H1 (cell line): ENCODE data around the gene LYRM7.

Experiments used
- CTCF ChIP-seq, 3 experiments: IDR thresholded peaks; 1 replicate in 2 of 3; 2 replicates in 1 of 3; pipeline versions ENCODE4 v1.5.1 to v1.6.1; 2011; ENCODE audit warnings: low read length in 3 of 3, mild to moderate bottlenecking in 3 of 3, inconsistent platforms in 2 of 3, low read depth in 1 of 3, moderate library complexity in 1 of 3; ENCODE audit not compliant: insufficient read depth in 1 of 3; ENCODE audit errors: control extremely low read depth in 1 of 3
- EP300 ChIP-seq, 2 experiments: IDR thresholded peaks; 1 replicate in 1 of 2; 2 replicates in 1 of 2; pipeline ENCODE4 v1.6.1; 2011 to 2012; ENCODE audit warnings: low read depth in 2 of 2, low read length in 2 of 2, mild to moderate bottlenecking in 2 of 2, borderline replicate concordance in 1 of 2, inconsistent platforms in 1 of 2, moderate library complexity in 1 of 2
- EZH2 ChIP-seq: fragments of 200-600 bp; sonication (generic); IDR thresholded peaks from 2 replicates; pipeline ENCODE4 v1.7.1; 2012; ENCODE audit warnings: low read depth, mild to moderate bottlenecking, moderate library complexity, low read length, inconsistent platforms; ENCODE audit not compliant: severe bottlenecking
- FOSL1 ChIP-seq: IDR thresholded peaks from 2 replicates; pipeline ENCODE4 v1.6.1; 2011; ENCODE audit warnings: mild to moderate bottlenecking, low read depth, low read length, moderate library complexity; ENCODE audit not compliant: insufficient read depth
- POLR2A ChIP-seq, 2 experiments: IDR thresholded peaks; 1 replicate in 1 of 2; 2 replicates in 1 of 2; pipeline ENCODE4 v1.6.1; 2011; ENCODE audit warnings: low read depth in 2 of 2, low read length in 2 of 2, mild to moderate bottlenecking in 2 of 2; ENCODE audit errors: control extremely low read depth in 1 of 2
- RAD21 ChIP-seq, 2 experiments: IDR thresholded peaks in 1 of 2; conservative IDR thresholded peaks in 1 of 2; 2 replicates each; pipeline ENCODE4 v1.6.1; 2011; ENCODE audit warnings: low read depth in 2 of 2, low read length in 2 of 2, improper control_type of control experiment in 1 of 2, inconsistent platforms in 1 of 2, mild to moderate bottlenecking in 1 of 2, moderate library complexity in 1 of 2
- TAF1 ChIP-seq: IDR thresholded peaks from 2 replicates; pipeline ENCODE4 v1.6.1; 2011; ENCODE audit warnings: mild to moderate bottlenecking, low read depth, low read length

GRCh38 chr5:131214609-131215227 is 44.0 kb downstream of the LYRM7 start:
- TF ChIP-seq EP300 (IDR thresholded peaks at IDR 0.05; ENCODE audit: borderline replicate concordance in 1 of 2, low read depth in 2 of 2, low read length in 2 of 2) (no peak), TAF1 (no peak), EZH2 (no peak), CTCF (IDR thresholded peaks at IDR 0.05; ENCODE audit: control extremely low read depth in 1 of 3, insufficient read depth in 1 of 3, low read depth in 1 of 3, low read length in 3 of 3) (no peak), RAD21 (IDR thresholded peaks at IDR 0.05 in 1 of 2, conservative IDR thresholded peaks at IDR 0.05 in 1 of 2; ENCODE audit: low read depth in 2 of 2, low read length in 2 of 2) (no peak), POLR2A (IDR thresholded peaks at IDR 0.05; ENCODE audit: control extremely low read depth in 1 of 2, low read depth in 2 of 2, low read length in 2 of 2) (no peak), FOSL1 (no peak)
